ENCODE results near the gene STKLD1. TPM values are rescaled to one million over a fixed set of nuclear protein-coding genes. Genes with fewer than 3 reads are reported as not detected.

Gene STKLD1
- total RNA-seq, 3 donors from 2014 or later (not counting 1 experiment from before 2014, with no cell fraction given) = 0.53 to 2.9 (median 1.1) TPM

- peaks cover 11% of the 10 kb centered on the region for H3K36me3 Mint-ChIP-seq
- peaks cover 52% of the 10 kb centered on the region for H3K36me3 ChIP-seq (ENCODE audit: control insufficient read depth, insufficient read depth, low read length)
- H3K4me1 ChIP-seq (ENCODE audit: control insufficient read depth, insufficient read depth, low read length) = no peaks in the 10 kb centered on the region
- WGBS (ENCODE audit: insufficient coverage) = 90% methylated on average over 18 of the region's 19 CpGs
- H3K27ac ChIP-seq (ENCODE audit: low read length) = no peak overlapping the region
- H3K4me3 Mint-ChIP-seq = no peak overlapping the region
- no peak for DNase-seq
- no peaks in the 10 kb centered on the region for H3K27me3 ChIP-seq (ENCODE audit: control insufficient read depth, insufficient read depth, low read length)
- ATAC-seq = no peak
- TF ChIP-seq, protein P1, sequence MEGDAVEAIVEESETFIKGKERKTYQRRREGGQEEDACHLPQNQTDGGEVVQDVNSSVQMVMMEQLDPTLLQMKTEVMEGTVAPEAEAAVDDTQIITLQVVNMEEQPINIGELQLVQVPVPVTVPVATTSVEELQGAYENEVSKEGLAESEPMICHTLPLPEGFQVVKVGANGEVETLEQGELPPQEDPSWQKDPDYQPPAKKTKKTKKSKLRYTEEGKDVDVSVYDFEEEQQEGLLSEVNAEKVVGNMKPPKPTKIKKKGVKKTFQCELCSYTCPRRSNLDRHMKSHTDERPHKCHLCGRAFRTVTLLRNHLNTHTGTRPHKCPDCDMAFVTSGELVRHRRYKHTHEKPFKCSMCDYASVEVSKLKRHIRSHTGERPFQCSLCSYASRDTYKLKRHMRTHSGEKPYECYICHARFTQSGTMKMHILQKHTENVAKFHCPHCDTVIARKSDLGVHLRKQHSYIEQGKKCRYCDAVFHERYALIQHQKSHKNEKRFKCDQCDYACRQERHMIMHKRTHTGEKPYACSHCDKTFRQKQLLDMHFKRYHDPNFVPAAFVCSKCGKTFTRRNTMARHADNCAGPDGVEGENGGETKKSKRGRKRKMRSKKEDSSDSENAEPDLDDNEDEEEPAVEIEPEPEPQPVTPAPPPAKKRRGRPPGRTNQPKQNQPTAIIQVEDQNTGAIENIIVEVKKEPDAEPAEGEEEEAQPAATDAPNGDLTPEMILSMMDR (IDR thresholded peaks at IDR 0.05) = no peak
- peaks cover 0 to 5% of the 10 kb centered on the region in 2 donors for H3K4me1 Mint-ChIP-seq
- H3K27me3 Mint-ChIP-seq (ENCODE audit: low read depth in 2 of 2) = no peaks in the 10 kb centered on the region
- no peak overlapping the region for H3K27ac Mint-ChIP-seq
- H3K9me3 Mint-ChIP-seq = no peaks in the 10 kb centered on the region
- H3K9me3 ChIP-seq (ENCODE audit: control insufficient read depth, insufficient read depth, low read length) = no peaks in the 10 kb centered on the region
- H3K4me3 ChIP-seq (ENCODE audit: low read length) = no peak overlapping the region
- intact Hi-C loops (cut with micrococcal nuclease) = loop anchor here (1.0 kb wide), 1 partner anchor 81 kb away; no protein-coding TSS in a partner anchor
Measured at GRCh38 chr9:133405508-133406438, 29.6 kb downstream of the STKLD1 start.

DNA sequence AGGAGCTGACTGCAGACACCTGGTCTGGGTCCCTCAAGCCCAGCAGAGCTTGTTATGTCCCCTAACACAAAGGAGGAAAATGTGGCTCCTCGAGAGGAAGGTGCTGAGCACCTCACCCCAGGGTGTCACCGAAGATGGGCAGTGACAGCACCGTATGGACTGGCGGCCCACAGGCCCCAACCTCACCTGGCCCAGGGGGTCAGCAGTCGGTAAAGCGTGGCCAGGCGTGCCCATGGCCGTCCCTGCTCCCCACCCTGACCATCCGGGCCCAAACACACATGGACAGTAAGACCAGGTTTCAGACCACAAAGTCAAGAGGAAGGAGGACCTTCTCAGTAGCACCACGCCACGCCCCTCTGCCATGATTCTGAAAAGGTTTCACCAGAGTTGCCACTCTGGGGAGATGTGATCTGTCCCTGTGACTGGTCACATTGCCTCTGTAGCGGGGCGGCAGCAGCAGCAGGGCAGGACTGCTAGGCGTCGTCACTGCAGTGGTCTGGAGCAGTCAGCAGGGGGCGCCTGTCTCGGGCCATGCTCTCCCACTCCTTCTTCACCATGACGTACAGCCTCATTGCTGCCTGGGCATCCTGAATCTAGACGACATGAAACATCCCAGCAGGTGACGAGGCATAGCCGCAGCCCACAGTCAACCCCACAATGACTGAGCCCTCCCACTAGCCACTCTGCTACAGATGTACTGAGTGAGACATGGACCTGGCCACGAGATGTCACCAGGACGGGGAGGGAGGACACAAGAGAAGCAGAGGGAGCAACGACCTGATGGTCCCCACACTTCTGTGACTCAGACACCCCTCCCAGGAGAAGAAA, 30.5 kb downstream of the STKLD1 start:
- Histone ChIP-seq H3K27me3 (ENCODE audit: control insufficient read depth, insufficient read depth, low read length) (no peaks in the 10 kb centered on the region), H3K9me3 (ENCODE audit: control insufficient read depth, insufficient read depth, low read length) (no peaks in the 10 kb centered on the region), H3K36me3 (ENCODE audit: control insufficient read depth, insufficient read depth, low read length) (peaks cover 59% of the 10 kb centered on the region), H3K4me1 (ENCODE audit: control insufficient read depth, insufficient read depth, low read length) (no peaks in the 10 kb centered on the region), H3K27ac (ENCODE audit: low read length) (no peak overlapping the region), H3K4me3 (ENCODE audit: low read length) (no peak overlapping the region)
- Mint-ChIP-seq H3K9me3 (no peaks in the 10 kb centered on the region), H3K27ac (peak overlapping the region in 1 of 2 donors; percentile 45), H3K27me3 (ENCODE audit: low read depth in 2 of 2) (no peaks in the 10 kb centered on the region), H3K4me3 (no peak overlapping the region), H3K4me1 (peaks cover 0 to 5% of the 10 kb centered on the region in 2 donors), H3K36me3 (peaks cover 14% of the 10 kb centered on the region)
- TF ChIP-seq, protein P1 (IDR thresholded peaks at IDR 0.05) = peak; percentile 85
- 62% methylated on average over 24 of the region's 24 CpGs for WGBS (ENCODE audit: insufficient coverage)
- DNase-seq (peak; percentile 68 to 88), ATAC-seq (peak; percentile 83 to 96 (median 87))
- intact Hi-C loops (cut with micrococcal nuclease) = loop anchor here (1.0 kb wide), 1 partner anchor 80 kb away; no protein-coding TSS in a partner anchor

DNA sequence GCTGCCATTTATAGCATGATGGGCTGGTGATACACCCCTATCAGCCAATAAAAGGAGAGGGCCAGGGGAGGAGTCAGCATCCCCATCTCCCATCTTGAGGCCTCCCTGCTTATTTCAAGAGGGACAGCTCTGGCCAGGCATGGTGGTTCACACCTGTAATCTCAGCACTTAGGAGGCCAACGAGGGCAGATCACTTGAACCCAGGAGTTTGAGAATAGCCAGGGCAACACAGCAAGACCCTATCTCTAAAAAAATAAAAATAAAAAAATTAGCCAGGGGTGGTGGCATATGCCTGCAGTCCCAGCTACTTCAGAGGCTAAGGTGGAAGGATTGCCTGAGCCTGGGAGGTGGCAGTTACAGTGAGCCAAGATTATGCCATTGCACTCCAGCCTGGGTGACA, 31.9 kb downstream of the STKLD1 start:
- DNase-seq (no peak), ATAC-seq (no peak)
- Histone ChIP-seq H3K4me3 (ENCODE audit: low read length) (no peak overlapping the region), H3K27ac (ENCODE audit: low read length) (no peak overlapping the region), H3K9me3 (ENCODE audit: control insufficient read depth, insufficient read depth, low read length) (no peaks in the 10 kb centered on the region), H3K36me3 (ENCODE audit: control insufficient read depth, insufficient read depth, low read length) (peaks cover 67% of the 10 kb centered on the region), H3K27me3 (ENCODE audit: control insufficient read depth, insufficient read depth, low read length) (no peaks in the 10 kb centered on the region), H3K4me1 (ENCODE audit: control insufficient read depth, insufficient read depth, low read length) (no peaks in the 10 kb centered on the region)
- Mint-ChIP-seq H3K4me1 (peaks cover 0 to 5% of the 10 kb centered on the region in 2 donors), H3K4me3 (no peak overlapping the region), H3K27me3 (ENCODE audit: low read depth in 2 of 2) (no peaks in the 10 kb centered on the region), H3K9me3 (no peaks in the 10 kb centered on the region), H3K36me3 (peaks cover 14% of the 10 kb centered on the region), H3K27ac (no peak overlapping the region)
- TF ChIP-seq, protein P1 (IDR thresholded peaks at IDR 0.05) = no peak
- WGBS (ENCODE audit: insufficient coverage) = 100% methylated on average over 1 of the region's 1 CpG
- intact Hi-C loops (cut with micrococcal nuclease) = no loop called here
